Endothelial cell of umbilical vein (primary cell): Measurements from ENCODE around the gene SLC25A26.

Source experiments
- CTCF ChIP-seq, 2 donors: IDR thresholded peaks; 1 replicate in 1 of 2; 2 replicates in 1 of 2; pipeline ENCODE4 v1.5.1; 2011; ENCODE audit warnings: low read length in 2 of 2, mild to moderate bottlenecking in 2 of 2, moderate library complexity in 2 of 2, control low read depth in 1 of 2, inconsistent platforms in 1 of 2, low read depth in 1 of 2; ENCODE audit not compliant: insufficient read depth in 1 of 2; ENCODE audit errors: extremely low read depth in 1 of 2
- EZH2 ChIP-seq: IDR thresholded peaks from 2 replicates; pipeline ENCODE4 v1.6.1; 2012; ENCODE audit warnings: borderline replicate concordance, low read depth, mild to moderate bottlenecking, moderate library complexity, low read length, inconsistent platforms; ENCODE audit not compliant: severe bottlenecking
- JUN ChIP-seq: IDR thresholded peaks from 2 replicates; pipeline ENCODE4 v1.6.1; 2011; ENCODE audit warnings: borderline replicate concordance, low read depth; ENCODE audit not compliant: insufficient read length, insufficient read depth
- POLR2A ChIP-seq: IDR thresholded peaks from 2 replicates; pipeline ENCODE4 v1.6.1; 2012; ENCODE audit warnings: low read depth, mild to moderate bottlenecking, control low read depth, low read length
- POLR2AphosphoS5 ChIP-seq: IDR thresholded peaks from 2 replicates; pipeline ENCODE4 v1.6.1; 2012; ENCODE audit warnings: low read depth, mild to moderate bottlenecking, control low read depth, low read length, moderate library complexity; ENCODE audit not compliant: insufficient read depth

DNA sequence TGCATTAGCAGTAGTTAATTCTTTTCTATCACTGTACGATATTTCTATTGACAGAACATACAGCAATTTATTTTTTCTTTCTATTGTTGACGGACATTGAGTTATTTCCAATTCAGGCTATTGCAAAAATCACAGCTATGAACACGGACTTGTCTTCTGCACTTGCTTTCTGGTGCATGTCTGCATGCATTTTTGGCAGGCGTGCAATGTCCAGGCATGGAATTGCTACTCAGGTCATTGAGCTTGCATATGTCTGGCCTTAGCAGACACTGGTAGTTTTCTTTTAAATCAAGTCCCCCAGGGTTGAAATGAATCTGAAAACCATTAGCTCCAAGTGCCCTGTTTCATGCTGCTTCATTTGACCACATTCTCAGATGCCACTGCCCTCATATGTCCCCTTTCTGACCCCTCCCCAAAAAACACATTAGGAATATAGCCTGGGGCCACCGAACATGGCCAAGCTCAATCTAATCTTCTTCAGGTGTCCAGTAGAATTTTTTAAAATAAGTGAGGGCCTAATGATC, 207.2 kb downstream of the SLC25A26 start:
- TF ChIP-seq JUN (no peak), CTCF (IDR thresholded peaks at IDR 0.05; ENCODE audit: extremely low read depth in 1 of 2, insufficient read depth in 1 of 2, low read depth in 1 of 2, low read length in 2 of 2) (no peak), POLR2AphosphoS5 (no peak), POLR2A (no peak), EZH2 (no peak)
